ENCODE results near the gene NLRP8.
"Not testable (repeated sequence)": the region's sequence is repeated elsewhere in the genome, so short reads cannot be mapped to it uniquely, and the experiment has no call there.

The NLRP8 gene

GRCh38 chr19:55980415-55980814 is 32.8 kb downstream of the NLRP8 start:
- DNase-seq, result no peak

- DNase-seq, result no peak
Measured at GRCh38 chr19:55985254-55985653, 37.6 kb downstream of the NLRP8 start.

GRCh38 chr19:55986487-55986886 is 38.9 kb downstream of the NLRP8 start, which contains the start of gene NLRP5:
NLRP5 (plus strand) TSS chr19:55986775.
- no peak for DNase-seq

GRCh38 chr19:55990831-55991230 is 43.2 kb downstream of the NLRP8 start:
- no peak for DNase-seq

GRCh38 chr19:55993492-55993891 is 45.9 kb downstream of the NLRP8 start:
- no peak for DNase-seq

GRCh38 chr19:56014765-56015164 is 67.1 kb downstream of the NLRP8 start:
- DNase-seq, result no peak

- DNase-seq, result no peak
Measured at GRCh38 chr19:56015756-56016155, 68.1 kb downstream of the NLRP8 start.

GRCh38 chr19:56019325-56019724 is 71.7 kb downstream of the NLRP8 start:
- not testable (repeated sequence) for DNase-seq

- DNase-seq, result not testable (repeated sequence)
Measured at GRCh38 chr19:56020355-56020975, 72.8 kb downstream of the NLRP8 start.

GRCh38 chr19:56026769-56027168 is 79.1 kb downstream of the NLRP8 start:
- DNase-seq, result no peak

Measured in stimulated activated CD4-positive, alpha-beta T cell treated with anti-CD3 and anti-CD28 coated beads, Interleukin-2, amount 100 ng/mL, for 24 hours (primary cell).